B cell (primary cell): ENCODE results near the gene ADAMTSL2. TPM values are rescaled to one million over a fixed set of nuclear protein-coding genes. Genes with fewer than 3 reads are reported as not detected.

Experiments used
- ATAC-seq: fragments of 200-7000 bp; cut with Tn5 transposase; one replicate; pipeline ENCODE4 v1.10.0; 2021; ENCODE audit warnings: low read depth, mild to moderate bottlenecking, moderate number of reproducible peaks, moderate library complexity
- CTCF ChIA-PET: fragments of 350-600 bp; sonication (Branson Sonifier 250); formaldehyde crosslinking; loops from one replicate; lab custom pipeline; 2021; ENCODE audit warnings: antibody characterized with exemption, inconsistent platforms; lab: Charles Lee
- POLR2A ChIA-PET: fragments of 350-600 bp; sonication (Branson Sonifier 250); formaldehyde crosslinking; loops from one replicate; lab custom pipeline; 2021; ENCODE audit warnings: antibody characterized with exemption; lab: Charles Lee
- DNase-seq: peaks from one replicate; pipeline ENCODE4 v3.0.0; 2013
- H2AFZ ChIP-seq: 2 replicates; pipeline ENCODE4 v1.6.1; 2012; ENCODE audit warnings: mild to moderate bottlenecking, low read depth, low read length; ENCODE audit not compliant: insufficient read depth, poor library complexity, severe bottlenecking
- H3K27ac ChIP-seq, 2 donors: 1 replicate in 1 of 2; 2 replicates in 1 of 2; pipeline ENCODE4 v1.5.1; 2012 to 2013; ENCODE audit warnings: low read length in 2 of 2, mild to moderate bottlenecking in 2 of 2, moderate library complexity in 1 of 2
- H3K27me3 ChIP-seq, 4 experiments: fragments of 200-600 bp in 1 of 4; sonication (generic) in 1 of 4; replicated peaks in 1 of 4; 1 replicate in 2 of 4; 2 replicates in 2 of 4; pipeline versions ENCODE4 v1.6.1 to v1.7.0; 2013 to 2016; ENCODE audit warnings: low read length in 3 of 4, mild to moderate bottlenecking in 2 of 4, mixed read lengths in 1 of 4, moderate library complexity in 1 of 4; ENCODE audit not compliant: insufficient read depth in 4 of 4, control insufficient read depth in 3 of 4; ENCODE audit errors: control extremely low read depth in 1 of 4
- H3K36me3 ChIP-seq, 2 experiments: replicated peaks in 1 of 2; 1 replicate in 1 of 2; 2 replicates in 1 of 2; pipeline versions ENCODE4 v1.6.1 to v1.7.1; 2013; ENCODE audit warnings: low read length in 1 of 2; ENCODE audit not compliant: insufficient read depth in 2 of 2, control insufficient read depth in 1 of 2; ENCODE audit errors: control extremely low read depth in 1 of 2, extremely low read depth in 1 of 2
- H3K4me1 ChIP-seq, 2 donors: fragments of 200-600 bp in 1 of 2; sonication (generic) in 1 of 2; 1 replicate in 1 of 2; 2 replicates in 1 of 2; pipeline versions ENCODE4 v1.5.1 to v1.6.1; 2013 to 2017; ENCODE audit warnings: low read length in 2 of 2; ENCODE audit not compliant: control insufficient read depth in 2 of 2, insufficient read depth in 2 of 2
- H3K4me2 ChIP-seq: replicated peaks from 2 replicates; pipeline ENCODE3; 2012; ENCODE audit warnings: mild to moderate bottlenecking, low read depth, low read length; ENCODE audit not compliant: poor library complexity, severe bottlenecking
- H3K4me3 ChIP-seq, 5 experiments: fragments of 200-600 bp in 1 of 5; sonication (generic) in 1 of 5; 1 replicate in 3 of 5; 2 replicates in 2 of 5; pipeline versions ENCODE4 v1.5.1 to v1.7.0; 2011 to 2016; ENCODE audit warnings: low read length in 4 of 5, mild to moderate bottlenecking in 4 of 5, low read depth in 2 of 5, control low read depth in 1 of 5, moderate library complexity in 1 of 5; ENCODE audit not compliant: insufficient read depth in 1 of 5; ENCODE audit errors: control extremely low read depth in 1 of 5, extremely low read depth in 1 of 5
- H3K79me2 ChIP-seq: fragments of 200-600 bp; sonication (generic); one replicate; pipeline ENCODE4 v1.6.0; 2016; ENCODE audit warnings: low read length; ENCODE audit not compliant: control insufficient read depth, insufficient read depth
- H3K9ac ChIP-seq: fragments of 200-600 bp; sonication (generic); 2 replicates; pipeline ENCODE4 v1.6.1; 2017; ENCODE audit warnings: mild to moderate bottlenecking, low read length, moderate library complexity
- H3K9me3 ChIP-seq, 3 donors: one replicate each; pipeline versions ENCODE4 v1.6.1 to v1.7.1; 2013; ENCODE audit warnings: low read length in 2 of 3; ENCODE audit not compliant: control insufficient read depth in 2 of 3, insufficient read depth in 1 of 3; ENCODE audit errors: control extremely low read depth in 1 of 3
- H4K20me1 ChIP-seq: 2 replicates; pipeline ENCODE4 v1.6.0; 2012; ENCODE audit warnings: mild to moderate bottlenecking, low read length; ENCODE audit not compliant: insufficient read depth, control insufficient read depth, poor library complexity, severe bottlenecking
- H3K27ac Mint-ChIP-seq: one replicate; pipeline ENCODE4 v1.8.0; 2021; ENCODE audit warnings: mixed read lengths
- H3K27me3 Mint-ChIP-seq: one replicate; pipeline ENCODE4 v1.8.0; 2021; ENCODE audit warnings: mixed read lengths
- H3K4me1 Mint-ChIP-seq: one replicate; pipeline ENCODE4 v1.8.0; 2021; ENCODE audit warnings: mixed read lengths
- H3K4me3 Mint-ChIP-seq: one replicate; pipeline ENCODE4 v1.8.0; 2021; ENCODE audit warnings: mixed read lengths
- H3K9me3 Mint-ChIP-seq: one replicate; pipeline ENCODE4 v1.8.0; 2022; ENCODE audit warnings: mixed read lengths; ENCODE audit not compliant: insufficient read depth
- CTCF ChIP-seq: fragments of 200-600 bp; IDR thresholded peaks from one replicate; pipeline ENCODE4 v1.8.0; 2022; ENCODE audit warnings: antibody characterized with exemption, mild to moderate bottlenecking
- EZH2 ChIP-seq: IDR thresholded peaks from 2 replicates; pipeline ENCODE4 v1.6.1; 2012; ENCODE audit warnings: borderline replicate concordance, low read depth, mild to moderate bottlenecking, moderate library complexity, low read length; ENCODE audit not compliant: insufficient read depth, poor library complexity, severe bottlenecking
- WGBS: methylation state at CpG from one replicate; pipeline ENCODE4 v1.1.5; 2013; ENCODE audit warnings: missing lambda C conversion rate; ENCODE audit not compliant: insufficient coverage; 5-methylcytosine and 5-hydroxymethylcytosine counted together
- intact Hi-C: fragments of 100-400 bp; cut with micrococcal nuclease; formaldehyde crosslinking; loops from one replicate; pipeline ENCODE4 v1.10.0; 2022
- polyA plus RNA-seq: library from polyadenylated mRNA; depleted of rRNA; stranded (reverse); fragments of >200 nt; gene quantifications from 2 replicates; pipeline ENCODE4 v1.2.3, GENCODE V29; 2012
- total RNA-seq, 2 donors: library from RNA; stranded (reverse); fragments of 120-200 nt in 1 of 2; gene quantifications; 1 replicate in 1 of 2; 2 replicates in 1 of 2; pipeline versions ENCODE4 v1.2.3 to v1.2.4, GENCODE V29; 2013 to 2022

Gene ADAMTSL2
- total and polyA plus RNA-seq, 2 donors (not counting 1 experiment from before 2014, with no cell fraction given) = 0.03 TPM; not detected in 1

GRCh38 chr9:133516961-133517350, 17.5 kb upstream of the ADAMTSL2 start:
- POLR2A ChIA-PET = no interaction called here

GRCh38 chr9:133517711-133518110, 16.8 kb upstream of the ADAMTSL2 start:
- Histone ChIP-seq H3K79me2 (no peaks in the 10 kb centered on the region), H2AFZ (no peak overlapping the region), H3K4me3 (no peak overlapping the region), H3K27ac (no peak overlapping the region), H3K4me2 (no peak overlapping the region), H3K36me3 (no peaks in the 10 kb centered on the region), H4K20me1 (no peaks in the 10 kb centered on the region), H3K9ac (no peak overlapping the region), H3K27me3 (peaks cover 0 to 4% (median 0%) of the 10 kb centered on the region in 4 experiments), H3K9me3 (peaks cover 0 to 1% (median 0%) of the 10 kb centered on the region in 3 donors), H3K4me1 (no peaks in the 10 kb centered on the region)
- Mint-ChIP-seq H3K4me3 (no peak overlapping the region), H3K9me3 (no peaks in the 10 kb centered on the region), H3K27me3 (peaks cover 8% of the 10 kb centered on the region), H3K4me1 (no peaks in the 10 kb centered on the region), H3K27ac (no peak overlapping the region)
- POLR2A ChIA-PET = no interaction called here
- CTCF ChIA-PET = no interaction called here
- no peak for TF ChIP-seq EZH2
- WGBS = 77% methylated on average over 8 of the region's 8 CpGs
- DNase-seq = no peak
- intact Hi-C loops = no loop called here
- ATAC-seq = no peak

More at GRCh38 chr9:133516961-133517350, 17.5 kb upstream of the ADAMTSL2 start:
- Histone ChIP-seq H3K79me2 (no peaks in the 10 kb centered on the region), H3K9ac (no peak overlapping the region), H3K4me2 (no peak overlapping the region), H3K27me3 (peaks cover 0 to 4% (median 0%) of the 10 kb centered on the region in 4 experiments), H4K20me1 (no peaks in the 10 kb centered on the region), H3K9me3 (peaks cover 0 to 5% (median 0%) of the 10 kb centered on the region in 3 donors), H3K27ac (no peak overlapping the region), H3K4me3 (no peak overlapping the region), H3K4me1 (no peaks in the 10 kb centered on the region), H3K36me3 (no peaks in the 10 kb centered on the region), H2AFZ (no peak overlapping the region)
- WGBS = 91% methylated on average over 8 of the region's 9 CpGs
- ATAC-seq (no peak), DNase-seq (no peak)
- H3K27ac Mint-ChIP-seq = no peak overlapping the region
- intact Hi-C loops = no loop called here
- TF ChIP-seq EZH2 (no peak), CTCF (no peak)
- no peak overlapping the region for H3K4me3 Mint-ChIP-seq
- H3K27me3 Mint-ChIP-seq = peaks cover 8% of the 10 kb centered on the region
- CTCF ChIA-PET = no interaction called here
- H3K9me3 Mint-ChIP-seq = no peaks in the 10 kb centered on the region
- H3K4me1 Mint-ChIP-seq = no peaks in the 10 kb centered on the region
